ENCODE measurements around the gene SLC25A48.
A peak's percentile ranks its signal among the peaks of the same experiment; 100 is the strongest.

The SLC25A48 gene

DNA sequence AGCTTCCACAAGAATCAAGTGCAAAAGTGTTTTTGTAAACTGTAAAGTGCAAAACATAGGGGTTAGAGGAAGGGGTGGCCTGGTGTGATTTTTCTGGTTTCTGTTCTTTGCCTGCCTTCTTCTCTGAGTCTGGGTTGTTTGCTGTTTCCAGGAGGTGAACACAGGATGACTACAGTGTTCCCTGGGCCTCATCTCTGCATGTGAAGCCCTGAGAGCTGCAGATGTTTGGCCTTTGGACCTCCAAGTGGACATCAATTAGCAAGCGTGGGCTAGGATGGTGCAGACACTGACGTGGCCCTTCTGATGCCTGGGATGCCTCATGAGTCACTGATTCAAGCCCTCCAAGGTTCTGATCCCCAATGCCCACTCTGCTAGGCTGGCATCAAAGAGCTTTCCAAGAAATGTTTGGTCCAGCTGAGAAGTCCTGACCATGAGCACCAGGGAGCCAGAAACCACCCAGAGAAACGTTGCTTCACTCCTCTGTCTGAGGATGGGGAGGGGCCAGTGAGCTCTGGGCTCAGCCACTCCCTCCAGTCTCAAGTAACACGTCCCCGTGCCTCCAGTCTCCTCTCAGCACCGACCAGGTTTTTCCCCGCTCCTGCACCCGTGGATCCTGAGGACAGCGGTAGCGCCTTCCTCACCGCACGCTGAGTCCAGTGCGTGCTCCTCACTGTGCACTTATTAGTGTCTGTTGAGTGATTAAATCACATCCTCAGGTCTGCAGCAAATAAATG lies 53.6 kb downstream of the SLC25A48 start:
- DNase-seq: no peak
- Histone ChIP-seq H3K9me3 (ENCODE audit: control insufficient read depth, low read length) (no peaks in the 10 kb centered on the region), H3K4me3 (ENCODE audit: insufficient read depth, low read depth, low read length, poor library complexity, severe bottlenecking) (peak overlapping the region; percentile 34), H3K27me3 (replicated peaks; ENCODE audit: control insufficient read depth, insufficient read depth, low read length, poor library complexity, severe bottlenecking) (no peaks in the 10 kb centered on the region), H3K27ac (ENCODE audit: insufficient read depth, low read length, poor library complexity, severe bottlenecking) (no peak overlapping the region), H3K4me1 (ENCODE audit: control insufficient read depth, insufficient read depth, low read length, poor library complexity, severe bottlenecking) (no peaks in the 10 kb centered on the region), H3K36me3 (ENCODE audit: control insufficient read depth, insufficient read depth, low read length) (no peaks in the 10 kb centered on the region)

DNA sequence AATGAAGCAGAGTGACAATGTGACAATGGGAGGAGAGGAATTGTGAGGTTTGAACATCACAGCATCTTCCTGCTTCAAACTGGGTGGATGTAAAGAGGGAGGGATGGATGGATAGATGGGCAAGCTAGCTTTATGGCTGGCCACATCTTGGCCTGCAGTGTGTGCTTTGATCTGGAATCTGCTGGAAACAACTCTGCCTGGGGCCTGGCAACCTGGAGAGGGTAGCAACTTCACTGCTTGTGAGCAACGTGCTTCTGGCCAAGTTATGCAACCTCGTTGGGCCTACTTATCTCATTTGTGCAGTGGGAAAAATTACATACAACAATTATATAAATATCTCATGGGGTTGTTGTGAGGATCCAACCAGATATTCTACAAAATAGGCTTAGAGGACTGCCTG lies 55.8 kb downstream of the SLC25A48 start:
- Histone ChIP-seq H3K4me1 (ENCODE audit: control insufficient read depth, insufficient read depth, low read length, poor library complexity, severe bottlenecking) (no peaks in the 10 kb centered on the region), H3K27ac (ENCODE audit: insufficient read depth, low read length, poor library complexity, severe bottlenecking) (no peak overlapping the region), H3K36me3 (ENCODE audit: control insufficient read depth, insufficient read depth, low read length) (no peaks in the 10 kb centered on the region), H3K27me3 (replicated peaks; ENCODE audit: control insufficient read depth, insufficient read depth, low read length, poor library complexity, severe bottlenecking) (no peaks in the 10 kb centered on the region), H3K4me3 (ENCODE audit: insufficient read depth, low read depth, low read length, poor library complexity, severe bottlenecking) (no peak overlapping the region), H3K9me3 (ENCODE audit: control insufficient read depth, low read length) (no peaks in the 10 kb centered on the region)
- no peak for DNase-seq

DNA sequence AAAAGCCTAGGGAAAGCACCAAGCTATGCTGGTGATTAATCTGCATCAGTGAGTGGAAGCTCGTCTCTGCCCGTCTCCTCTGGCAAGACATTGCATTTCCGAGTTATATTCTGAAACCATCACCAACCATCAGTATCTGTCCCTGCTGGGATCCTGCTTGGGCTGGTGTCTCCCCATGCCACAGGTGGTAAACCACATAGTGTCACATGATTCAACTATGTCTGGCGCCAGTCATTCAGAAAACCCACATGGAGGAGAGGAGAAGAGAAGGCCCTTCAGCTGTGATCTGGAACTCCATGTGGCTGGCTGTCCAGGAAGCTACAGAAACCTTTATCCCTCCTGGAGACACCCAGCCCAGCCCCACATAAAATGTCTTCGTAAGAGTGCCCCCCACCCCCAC lies 56.4 kb downstream of the SLC25A48 start:
- H3K4me3 ChIP-seq (ENCODE audit: insufficient read depth, low read depth, low read length, poor library complexity, severe bottlenecking): no peak overlapping the region
- H3K27ac ChIP-seq (ENCODE audit: insufficient read depth, low read length, poor library complexity, severe bottlenecking): no peak overlapping the region
- DNase-seq: no peak
- no peaks in the 10 kb centered on the region for H3K27me3 ChIP-seq (replicated peaks; ENCODE audit: control insufficient read depth, insufficient read depth, low read length, poor library complexity, severe bottlenecking)
- no peaks in the 10 kb centered on the region for H3K4me1 ChIP-seq (ENCODE audit: control insufficient read depth, insufficient read depth, low read length, poor library complexity, severe bottlenecking)
- H3K9me3 ChIP-seq (ENCODE audit: control insufficient read depth, low read length): no peaks in the 10 kb centered on the region
- no peaks in the 10 kb centered on the region for H3K36me3 ChIP-seq (ENCODE audit: control insufficient read depth, insufficient read depth, low read length)

DNA sequence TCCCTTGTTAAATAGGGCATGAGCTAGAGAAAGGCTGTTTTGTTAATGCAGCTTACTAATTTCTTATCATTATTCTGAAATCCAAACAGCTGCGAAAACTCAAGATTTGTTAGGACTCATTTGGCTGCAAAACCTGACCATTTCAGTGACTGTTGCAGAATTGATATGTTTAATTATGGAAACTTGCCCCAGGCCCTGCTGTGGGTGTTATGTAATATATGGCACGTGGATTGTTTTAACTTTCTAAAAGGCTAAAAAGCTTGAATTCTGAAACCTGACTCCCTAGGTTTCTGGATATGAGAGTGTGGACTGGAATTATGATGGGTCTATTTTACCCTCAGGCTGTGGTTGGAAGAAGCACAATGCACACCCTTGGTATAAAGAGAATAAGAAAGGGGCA lies 56.8 kb downstream of the SLC25A48 start:
- Histone ChIP-seq H3K27me3 (replicated peaks; ENCODE audit: control insufficient read depth, insufficient read depth, low read length, poor library complexity, severe bottlenecking) (no peaks in the 10 kb centered on the region), H3K4me3 (ENCODE audit: insufficient read depth, low read depth, low read length, poor library complexity, severe bottlenecking) (no peak overlapping the region), H3K4me1 (ENCODE audit: control insufficient read depth, insufficient read depth, low read length, poor library complexity, severe bottlenecking) (no peaks in the 10 kb centered on the region), H3K9me3 (ENCODE audit: control insufficient read depth, low read length) (no peaks in the 10 kb centered on the region), H3K27ac (ENCODE audit: insufficient read depth, low read length, poor library complexity, severe bottlenecking) (no peak overlapping the region), H3K36me3 (ENCODE audit: control insufficient read depth, insufficient read depth, low read length) (no peaks in the 10 kb centered on the region)
- DNase-seq: no peak

DNA sequence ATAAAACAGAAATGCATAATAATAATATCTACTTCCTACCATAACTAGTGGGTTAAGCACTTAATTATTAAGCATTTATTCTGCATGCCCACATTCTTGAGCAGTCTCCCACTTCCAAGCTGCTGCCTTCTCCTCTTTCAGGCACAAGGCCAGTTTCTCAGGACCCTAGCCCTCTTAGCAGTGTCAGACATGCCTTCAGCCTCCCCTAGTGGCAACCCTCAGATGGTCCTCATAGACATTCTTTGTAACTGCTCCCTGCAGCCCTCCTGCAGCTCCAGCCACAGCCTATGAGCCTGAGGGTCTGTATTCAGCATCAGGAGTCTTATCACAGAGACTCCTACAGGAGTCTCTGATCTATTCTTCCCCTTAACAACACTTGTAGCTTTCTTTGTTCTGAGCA lies 57.3 kb downstream of the SLC25A48 start:
- no peak for DNase-seq
- no peaks in the 10 kb centered on the region for H3K9me3 ChIP-seq (ENCODE audit: control insufficient read depth, low read length)
- no peaks in the 10 kb centered on the region for H3K36me3 ChIP-seq (ENCODE audit: control insufficient read depth, insufficient read depth, low read length)
- no peak overlapping the region for H3K27ac ChIP-seq (ENCODE audit: insufficient read depth, low read length, poor library complexity, severe bottlenecking)
- H3K4me3 ChIP-seq (ENCODE audit: insufficient read depth, low read depth, low read length, poor library complexity, severe bottlenecking): no peak overlapping the region
- no peaks in the 10 kb centered on the region for H3K27me3 ChIP-seq (replicated peaks; ENCODE audit: control insufficient read depth, insufficient read depth, low read length, poor library complexity, severe bottlenecking)
- H3K4me1 ChIP-seq (ENCODE audit: control insufficient read depth, insufficient read depth, low read length, poor library complexity, severe bottlenecking): no peaks in the 10 kb centered on the region

DNA sequence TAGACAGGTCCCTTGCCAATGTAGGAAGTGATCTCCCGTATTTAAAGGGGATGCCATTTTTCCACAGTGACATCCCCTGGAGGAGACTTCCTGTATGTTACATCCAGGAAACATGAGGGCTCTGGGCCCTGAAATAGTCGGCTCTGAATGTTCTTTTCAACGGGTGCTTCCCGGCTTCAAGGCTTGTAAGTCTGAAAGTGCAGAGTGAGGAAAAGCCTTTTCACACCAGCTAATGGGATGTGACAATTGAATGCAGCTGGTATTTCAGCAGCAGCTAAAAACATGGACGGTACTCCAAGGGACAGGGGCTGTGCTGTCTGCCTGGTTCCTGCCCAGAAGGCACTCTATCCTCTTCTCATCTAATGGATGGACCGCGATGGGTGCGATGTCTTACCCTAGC lies 59.8 kb downstream of the SLC25A48 start:
- no peaks in the 10 kb centered on the region for H3K9me3 ChIP-seq (ENCODE audit: control insufficient read depth, low read length)
- no peaks in the 10 kb centered on the region for H3K27me3 ChIP-seq (replicated peaks; ENCODE audit: control insufficient read depth, insufficient read depth, low read length, poor library complexity, severe bottlenecking)
- no peaks in the 10 kb centered on the region for H3K4me1 ChIP-seq (ENCODE audit: control insufficient read depth, insufficient read depth, low read length, poor library complexity, severe bottlenecking)
- H3K36me3 ChIP-seq (ENCODE audit: control insufficient read depth, insufficient read depth, low read length): no peaks in the 10 kb centered on the region
- no peak for DNase-seq
- H3K27ac ChIP-seq (ENCODE audit: insufficient read depth, low read length, poor library complexity, severe bottlenecking): no peak overlapping the region
- no peak overlapping the region for H3K4me3 ChIP-seq (ENCODE audit: insufficient read depth, low read depth, low read length, poor library complexity, severe bottlenecking)

DNA sequence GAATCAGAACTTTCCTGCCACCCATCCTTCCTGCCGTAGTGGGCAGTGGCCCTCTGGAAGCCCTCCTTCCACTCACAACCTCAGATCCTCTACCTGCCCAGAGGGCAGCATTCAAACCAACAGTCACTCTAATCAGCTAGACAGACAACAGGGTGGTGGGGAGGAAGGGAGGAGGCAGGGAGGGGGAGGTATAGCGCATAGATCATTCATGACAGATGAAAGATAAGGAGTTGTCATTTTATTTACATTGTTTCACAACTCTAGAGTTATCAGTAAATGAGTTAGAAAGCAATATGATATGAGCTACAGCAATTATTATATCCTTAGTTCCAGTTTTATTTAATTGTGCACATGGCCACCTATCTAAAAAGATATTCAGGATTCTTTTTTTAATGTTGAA lies 60.3 kb downstream of the SLC25A48 start:
- H3K4me1 ChIP-seq (ENCODE audit: control insufficient read depth, insufficient read depth, low read length, poor library complexity, severe bottlenecking): no peaks in the 10 kb centered on the region
- DNase-seq: no peak
- H3K4me3 ChIP-seq (ENCODE audit: insufficient read depth, low read depth, low read length, poor library complexity, severe bottlenecking): no peak overlapping the region
- H3K27me3 ChIP-seq (replicated peaks; ENCODE audit: control insufficient read depth, insufficient read depth, low read length, poor library complexity, severe bottlenecking): no peaks in the 10 kb centered on the region
- H3K9me3 ChIP-seq (ENCODE audit: control insufficient read depth, low read length): no peaks in the 10 kb centered on the region
- no peaks in the 10 kb centered on the region for H3K36me3 ChIP-seq (ENCODE audit: control insufficient read depth, insufficient read depth, low read length)
- H3K27ac ChIP-seq (ENCODE audit: insufficient read depth, low read length, poor library complexity, severe bottlenecking): no peak overlapping the region

DNA sequence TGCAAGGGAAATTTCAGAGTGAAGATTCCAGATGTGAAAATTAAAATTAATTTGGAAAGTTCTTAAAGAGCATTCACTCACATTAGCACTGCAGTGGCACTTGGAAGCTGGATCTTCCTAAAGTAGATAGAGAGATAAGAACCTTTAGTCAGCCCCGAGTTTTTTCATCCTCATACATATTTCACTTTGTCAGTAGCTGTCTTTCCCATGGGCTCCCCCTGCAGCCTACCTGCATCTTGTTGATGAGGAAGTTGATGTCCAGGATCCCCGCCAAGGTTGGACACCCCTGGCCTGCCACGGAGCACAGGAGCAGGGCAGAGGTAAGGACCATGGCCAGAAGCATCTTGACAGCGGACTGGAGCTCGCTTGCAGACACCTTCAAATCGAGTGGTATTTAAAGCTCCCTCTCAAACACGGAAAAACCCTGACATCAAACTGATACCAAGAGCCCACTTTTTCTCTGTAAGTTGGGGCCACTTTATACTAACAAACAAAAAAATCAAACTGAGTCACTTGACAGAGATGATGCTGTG lies 61.1 kb downstream of the SLC25A48 start, which contains the start of gene IL9:
Gene IL9, minus strand, starts transcription at position 368 of the 533 bp plus-strand sequence. Its CDS starts 25 bp downstream, at position 343.
- H3K36me3 ChIP-seq (ENCODE audit: control insufficient read depth, insufficient read depth, low read length): no peaks in the 10 kb centered on the region
- no peaks in the 10 kb centered on the region for H3K27me3 ChIP-seq (replicated peaks; ENCODE audit: control insufficient read depth, insufficient read depth, low read length, poor library complexity, severe bottlenecking)
- no peak within 1 kb of the TSS for H3K4me3 ChIP-seq (ENCODE audit: insufficient read depth, low read depth, low read length, poor library complexity, severe bottlenecking)
- no peak for DNase-seq
- H3K27ac ChIP-seq (ENCODE audit: insufficient read depth, low read length, poor library complexity, severe bottlenecking): no peak within 1 kb of the TSS
- no peaks in the 10 kb centered on the region for H3K4me1 ChIP-seq (ENCODE audit: control insufficient read depth, insufficient read depth, low read length, poor library complexity, severe bottlenecking)
- H3K9me3 ChIP-seq (ENCODE audit: control insufficient read depth, low read length): no peaks in the 10 kb centered on the region

DNA sequence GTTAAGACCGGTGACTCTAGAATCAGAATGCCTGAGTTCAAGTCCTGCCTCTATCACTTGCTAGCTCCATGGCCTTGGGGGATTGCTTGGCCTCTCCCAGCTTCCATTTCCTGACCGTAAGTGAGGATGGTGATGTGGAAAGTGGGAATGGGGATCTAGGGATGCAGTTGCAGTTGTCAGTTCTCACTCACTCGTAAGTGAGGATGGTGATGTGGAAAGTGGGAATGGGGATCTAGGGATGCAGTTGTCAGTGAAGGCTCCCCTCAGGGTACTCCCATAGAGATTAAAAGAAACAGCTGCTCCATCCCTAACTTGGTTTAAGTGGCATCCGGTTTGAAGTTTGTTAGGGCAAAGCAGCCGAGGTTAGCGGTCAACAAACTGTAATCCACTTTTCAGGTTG lies 64.2 kb downstream of the SLC25A48 start:
- no peaks in the 10 kb centered on the region for H3K9me3 ChIP-seq (ENCODE audit: control insufficient read depth, low read length)
- H3K4me3 ChIP-seq (ENCODE audit: insufficient read depth, low read depth, low read length, poor library complexity, severe bottlenecking): no peak overlapping the region
- no peaks in the 10 kb centered on the region for H3K27me3 ChIP-seq (replicated peaks; ENCODE audit: control insufficient read depth, insufficient read depth, low read length, poor library complexity, severe bottlenecking)
- no peaks in the 10 kb centered on the region for H3K4me1 ChIP-seq (ENCODE audit: control insufficient read depth, insufficient read depth, low read length, poor library complexity, severe bottlenecking)
- H3K27ac ChIP-seq (ENCODE audit: insufficient read depth, low read length, poor library complexity, severe bottlenecking): no peak overlapping the region
- DNase-seq: no peak
- H3K36me3 ChIP-seq (ENCODE audit: control insufficient read depth, insufficient read depth, low read length): no peaks in the 10 kb centered on the region

DNA sequence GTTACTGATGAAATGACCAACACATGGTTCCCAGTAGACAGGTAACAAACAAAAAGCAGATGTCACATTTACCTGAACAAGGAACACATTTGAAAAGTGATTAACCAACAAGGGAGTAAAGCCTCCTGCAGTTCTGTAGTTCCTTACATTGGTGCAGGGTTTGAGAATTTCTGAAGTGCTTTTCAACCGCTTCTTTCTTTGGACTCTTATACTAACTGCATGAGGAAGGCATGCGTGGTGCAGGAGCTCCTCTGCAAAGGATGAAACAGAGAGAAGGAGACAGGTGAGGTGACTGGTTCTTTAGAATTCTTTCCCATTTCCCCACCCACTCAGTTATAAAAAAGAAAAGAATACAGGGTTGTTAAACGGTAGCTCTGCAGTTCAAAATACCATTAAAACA lies 65.8 kb downstream of the SLC25A48 start:
- H3K27ac ChIP-seq (ENCODE audit: insufficient read depth, low read length, poor library complexity, severe bottlenecking): no peak overlapping the region

More for the DNA sequence above, 65.8 kb downstream of the SLC25A48 start:
- Histone ChIP-seq H3K4me1 (ENCODE audit: control insufficient read depth, insufficient read depth, low read length, poor library complexity, severe bottlenecking) (no peaks in the 10 kb centered on the region), H3K4me3 (ENCODE audit: insufficient read depth, low read depth, low read length, poor library complexity, severe bottlenecking) (no peak overlapping the region), H3K27me3 (replicated peaks; ENCODE audit: control insufficient read depth, insufficient read depth, low read length, poor library complexity, severe bottlenecking) (no peaks in the 10 kb centered on the region), H3K9me3 (ENCODE audit: control insufficient read depth, low read length) (no peaks in the 10 kb centered on the region), H3K36me3 (ENCODE audit: control insufficient read depth, insufficient read depth, low read length) (no peaks in the 10 kb centered on the region)
- no peak for DNase-seq

Measured in effector memory CD4-positive, alpha-beta T cell (primary cell).